ENCODE results near the gene NRBF2. TPM values are rescaled to one million over a fixed set of nuclear protein-coding genes. Genes with fewer than 3 reads are reported as not detected.
A peak's percentile ranks its signal among the peaks of the same experiment; 100 is the strongest.

Gene NRBF2
- total and polyA plus RNA-seq, 9 of the 15 experiments (the other 6 are each of a cell fraction or from before 2014, with no cell fraction given) = 20.8 to 52.1 (median 30.5) TPM

- ATAC-seq = peak; percentile 9; the same call in 1 of the 3 replicates
- H3K27ac ChIP-seq (ENCODE audit: extremely low read depth, low read depth, low read length) = peak overlapping the region; percentile 79; the same call in 2 of the 3 replicates
- peak overlapping the region; percentile 60 for H3K4me2 ChIP-seq (ENCODE audit: insufficient read depth, low read length)
- H2AFZ ChIP-seq (ENCODE audit: low read depth, low read length) = peak overlapping the region; percentile 87; the same call in 1 of the 2 replicates
- no peak for FAIRE-seq
- no peaks in the 10 kb centered on the region for H3K27me3 ChIP-seq (ENCODE audit: control insufficient read depth in 2 of 2, insufficient read depth in 2 of 2, low read length in 2 of 2)
- H3K9me1 ChIP-seq (ENCODE audit: control insufficient read depth, insufficient read depth, low read length) = no peaks in the 10 kb centered on the region
- POLR2A ChIA-PET = interaction anchor here (1.0 to 3.5 kb wide), 3 partner anchors 11 to 36 kb away, joined by 3 to 14 read pairs (median 14); partner anchors contain the start of gene NRBF2
- H3K4me1 ChIP-seq (replicated peaks in 1 of 2; ENCODE audit: control insufficient read depth in 2 of 2, insufficient read depth in 2 of 2, low read length in 2 of 2) = peaks cover 0 to 34% of the 10 kb centered on the region in 2 experiments; a peak in 3 of 5 replicates
- DNase-seq (ENCODE audit: extremely low read depth in 1 of 4, low spot score in 3 of 4) = no peak
- no peaks in the 10 kb centered on the region for H4K20me1 ChIP-seq (replicated peaks; ENCODE audit: control insufficient read depth, insufficient read depth, low read length)
- no peaks in the 10 kb centered on the region for H3K79me2 ChIP-seq (ENCODE audit: control insufficient read depth, insufficient read depth, low read length)
- H3K36me3 ChIP-seq (ENCODE audit: control insufficient read depth, insufficient read depth, low read length) = no peaks in the 10 kb centered on the region
- WGBS (ENCODE audit: insufficient coverage, low coverage, missing lambda C conversion rate) = 54% methylated on average over 11 of the region's 11 CpGs
- CTCF ChIA-PET (ENCODE audit: low intra/inter-chr PET ratio) = no interaction called here
- H3K4me3 ChIP-seq = no peak overlapping the region
- H3K9me3 ChIP-seq (replicated peaks; ENCODE audit: control insufficient read depth, insufficient read depth, low read depth, low read length) = no peaks in the 10 kb centered on the region
- intact Hi-C loops (cut with micrococcal nuclease) = no loop called here
- in situ Hi-C loops (cut with MboI) = loop anchor here (25.0 kb wide), 1 partner anchor 1343 kb away; no protein-coding TSS in a partner anchor
- no peak overlapping the region for H3K9ac ChIP-seq (ENCODE audit: insufficient read depth in 1 of 2, low read depth in 2 of 2, low read length in 2 of 2)
- BruUV-seq (replicated peaks) = no TSS peak
- TF ChIP-seq ZNF143 (CRISPR knock-in tag; IDR thresholded peaks at IDR 0.05) (no peak), ILK (tag; IDR thresholded peaks at IDR 0.05; ENCODE audit: borderline replicate concordance, low read depth) (no peak), NELFE (IDR thresholded peaks at IDR 0.05; ENCODE audit: insufficient read depth, insufficient read length) (no peak), LEF1 (IDR thresholded peaks at IDR 0.05) (no peak), E2F4 (CRISPR knock-in tag; IDR thresholded peaks at IDR 0.05; ENCODE audit: low read depth) (no peak), TGIF2 (CRISPR knock-in tag; IDR thresholded peaks at IDR 0.05) (no peak), KDM5B (IDR thresholded peaks at IDR 0.05; ENCODE audit: insufficient replicate concordance, low read depth, low read length) (no peak), DEAF1 (CRISPR knock-in tag; IDR thresholded peaks at IDR 0.05) (no peak), KAT7 (CRISPR knock-in tag; IDR thresholded peaks at IDR 0.05; ENCODE audit: borderline replicate concordance) (no peak), ZBTB8A (IDR thresholded peaks at IDR 0.05; ENCODE audit: partially characterized antibody) (no peak), ZNF766 (CRISPR knock-in tag; conservative IDR thresholded peaks at IDR 0.05) (0 out of 2 replicates have a peak, but pooled peaks have one; percentile 14), CEBPZ (IDR thresholded peaks at IDR 0.05; ENCODE audit: borderline replicate concordance, low read depth, low read length) (no peak), HNRNPH1 (optimal IDR thresholded peaks at IDR 0.05; ENCODE audit: low read depth, low read length) (no peak), PTRF (tag; IDR thresholded peaks at IDR 0.05) (no peak)
Measured at GRCh38 chr10:63105225-63106110, 27.7 kb upstream of the NRBF2 start.
